Progenitor cell of endocrine pancreas (in vitro differentiated cells): ENCODE measurements around the gene KCNQ4. TPM values are rescaled to one million over a fixed set of nuclear protein-coding genes. Genes with fewer than 3 reads are reported as not detected.

Experiments used
- DNase-seq: peaks from one replicate; pipeline ENCODE4 v3.0.0; 2021; ENCODE audit warnings: low spot score; ENCODE audit not compliant: unreplicated experiment
- H3K27ac Mint-ChIP-seq: 2 replicates; pipeline ENCODE4 v1.8.0; 2021; ENCODE audit warnings: mild to moderate bottlenecking, moderate library complexity, mixed read lengths
- H3K27me3 Mint-ChIP-seq: 2 replicates; pipeline ENCODE4 v1.8.0; 2021; ENCODE audit warnings: mixed read lengths
- H3K36me3 Mint-ChIP-seq: 2 replicates; pipeline ENCODE4 v1.8.0; 2022; ENCODE audit warnings: mixed read lengths; ENCODE audit not compliant: insufficient read depth
- H3K4me1 Mint-ChIP-seq: 2 replicates; pipeline ENCODE4 v1.8.0; 2021; ENCODE audit warnings: low read depth, mixed read lengths
- H3K4me3 Mint-ChIP-seq: 2 replicates; pipeline ENCODE4 v1.8.0; 2021; ENCODE audit warnings: low read depth, mild to moderate bottlenecking, moderate library complexity, mixed read lengths
- H3K9me3 Mint-ChIP-seq: 2 replicates; pipeline ENCODE4 v1.8.0; 2021; ENCODE audit warnings: low read depth, mixed read lengths
- CTCF ChIP-seq: fragments of 200-600 bp; sonication (generic); IDR thresholded peaks from one replicate; pipeline ENCODE4 v1.5.0; 2021; ENCODE audit warnings: antibody characterized with exemption, mild to moderate bottlenecking; ENCODE audit not compliant: unreplicated experiment
- total RNA-seq: library from RNA; stranded (reverse); gene quantifications from 2 replicates; pipeline ENCODE4 v1.2.1, GENCODE V29; 2021

KCNQ4 gene
- total RNA-seq, 1 donor from 2014 or later: 0.67 TPM

DNA sequence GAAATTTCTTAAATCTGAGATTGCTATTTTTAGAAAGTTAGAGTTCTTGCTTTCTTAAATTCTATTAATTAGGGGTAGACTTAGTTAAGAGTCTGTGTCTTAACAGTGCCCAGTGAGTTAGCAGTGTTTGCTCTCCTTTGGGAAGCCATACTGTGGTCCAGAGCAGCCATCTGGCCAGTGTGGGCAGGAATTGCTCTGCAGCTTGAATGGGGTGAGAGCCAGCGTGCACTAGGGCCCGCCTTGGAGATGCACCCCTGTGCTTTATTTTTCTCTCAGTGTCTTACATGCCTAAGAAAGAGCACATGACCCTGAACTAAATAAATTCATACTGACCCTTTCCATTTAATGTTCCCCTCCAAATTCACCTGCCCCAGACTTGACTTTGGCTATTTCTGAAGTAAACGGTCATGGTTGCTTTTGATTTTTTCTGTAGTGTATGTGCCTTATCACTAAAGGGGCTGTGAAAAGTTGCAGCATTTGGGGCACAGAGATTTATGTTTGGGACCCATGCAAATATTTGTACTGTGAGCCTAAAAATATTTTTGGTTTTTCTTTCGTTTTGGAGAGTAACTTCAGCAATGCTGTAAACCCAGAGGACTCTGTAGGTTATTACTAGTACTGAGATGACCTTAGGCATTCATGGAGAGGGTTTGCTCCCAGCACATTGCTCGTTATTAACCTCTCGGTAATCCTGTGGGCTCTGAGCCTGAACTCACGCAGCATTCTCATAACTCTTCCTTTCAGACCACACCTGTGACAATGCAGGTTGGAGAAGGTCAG lies 21.3 kb upstream of the KCNQ4 start:
- H3K9me3 Mint-ChIP-seq: no peaks in the 10 kb centered on the region
- no peak for DNase-seq
- H3K4me3 Mint-ChIP-seq: no peak overlapping the region
- H3K27ac Mint-ChIP-seq: no peak overlapping the region
- no peaks in the 10 kb centered on the region for H3K27me3 Mint-ChIP-seq
- TF ChIP-seq CTCF: no peak
- H3K36me3 Mint-ChIP-seq: peaks cover 30% of the 10 kb centered on the region
- no peaks in the 10 kb centered on the region for H3K4me1 Mint-ChIP-seq

- Mint-ChIP-seq H3K4me1 (no peaks in the 10 kb centered on the region), H3K36me3 (peaks cover 32% of the 10 kb centered on the region), H3K27ac (peak overlapping the region; percentile 27), H3K9me3 (no peaks in the 10 kb centered on the region), H3K4me3 (no peak overlapping the region), H3K27me3 (no peaks in the 10 kb centered on the region)
- no peak for TF ChIP-seq CTCF
- no peak for DNase-seq
These were observed 19.6 kb upstream of the KCNQ4 start for GRCh38 chr1:40763742-40764532.

GRCh38 chr1:40764981-40765380 lies 18.6 kb upstream of the KCNQ4 start:
- H3K9me3 Mint-ChIP-seq: no peaks in the 10 kb centered on the region
- DNase-seq: no peak
- no peaks in the 10 kb centered on the region for H3K4me1 Mint-ChIP-seq
- no peak overlapping the region for H3K4me3 Mint-ChIP-seq
- no peak for TF ChIP-seq CTCF
- H3K27me3 Mint-ChIP-seq: no peaks in the 10 kb centered on the region
- no peak overlapping the region for H3K27ac Mint-ChIP-seq
- peaks cover 29% of the 10 kb centered on the region for H3K36me3 Mint-ChIP-seq

- no peaks in the 10 kb centered on the region for H3K4me1 Mint-ChIP-seq
- H3K9me3 Mint-ChIP-seq: no peaks in the 10 kb centered on the region
- H3K36me3 Mint-ChIP-seq: peaks cover 26% of the 10 kb centered on the region
- no peak for TF ChIP-seq CTCF
- DNase-seq: no peak
- no peak overlapping the region for H3K4me3 Mint-ChIP-seq
- H3K27me3 Mint-ChIP-seq: no peaks in the 10 kb centered on the region
- H3K27ac Mint-ChIP-seq: no peak overlapping the region
These were observed 17.6 kb upstream of the KCNQ4 start for GRCh38 chr1:40766017-40766416.

GRCh38 chr1:40766560-40766959 lies 17.0 kb upstream of the KCNQ4 start:
- Mint-ChIP-seq H3K36me3 (peaks cover 27% of the 10 kb centered on the region), H3K4me3 (no peak overlapping the region), H3K9me3 (no peaks in the 10 kb centered on the region), H3K27ac (no peak overlapping the region), H3K4me1 (no peaks in the 10 kb centered on the region), H3K27me3 (no peaks in the 10 kb centered on the region)
- no peak for TF ChIP-seq CTCF
- DNase-seq: no peak
